HepG2 (cell line): ENCODE data around the gene SBNO2. TPM values are rescaled to one million over a fixed set of nuclear protein-coding genes. Genes with fewer than 3 reads are reported as not detected.

Experiments used
- ATAC-seq: fragments of 200-7000 bp; cut with Tn5 transposase; 3 replicates; pipeline ENCODE4 v1.9.1; 2020; ENCODE audit warnings: mild to moderate bottlenecking, moderate library complexity
- BruUV-seq: library from RNA; stranded (reverse); fragments of 400-500 nt; replicated peaks from 2 replicates; lab custom pipeline; 2021; lab: Mats Ljungman, UMichigan
- CTCF ChIA-PET: fragments of 300-600 bp; formaldehyde crosslinking; extraction: SDS; loops from one replicate; lab custom pipeline; 2021; ENCODE audit warnings: low total read pairs, inconsistent platforms, low intra/inter-chr PET ratio; lab: Yijun Ruan, JAX
- POLR2A ChIA-PET: fragments of 350-600 bp; sonication (Branson Sonifier 250); formaldehyde crosslinking; loops from one replicate; lab custom pipeline; 2020; ENCODE audit warnings: antibody characterized with exemption, inconsistent platforms; lab: Yijun Ruan, JAX
- DNase-seq: peaks from one replicate; pipeline ENCODE4 v3.0.0-alpha.2; 2015; ENCODE audit warnings: low spot score
- FAIRE-seq: peaks from 3 replicates; lab custom pipeline; 2011; peaks lifted over from hg19 to GRCh38; lab: Jason Lieb, UNC
- H2AFZ ChIP-seq: one replicate; pipeline ENCODE4 v1.6.1; 2011; ENCODE audit warnings: low read length, inconsistent platforms
- H3K27ac ChIP-seq: fragments of 300-600 bp; 3 replicates; pipeline ENCODE4 v1.8.0; 2011; ENCODE audit warnings: mixed run types, mild to moderate bottlenecking, mixed read lengths, low read length, inconsistent platforms; ENCODE audit not compliant: insufficient read depth; ENCODE audit errors: extremely low read length
- H3K27me3 ChIP-seq, 2 experiments: fragments of 200-600 bp in 1 of 2; 2 replicates in 1 of 2; 3 replicates in 1 of 2; pipeline versions ENCODE4 v1.6.0 to v1.8.0; 2011; ENCODE audit warnings: low read length in 2 of 2, mild to moderate bottlenecking in 2 of 2, moderate library complexity in 2 of 2, inconsistent platforms in 1 of 2; ENCODE audit not compliant: insufficient read depth in 2 of 2, control insufficient read depth in 1 of 2
- H3K36me3 ChIP-seq, 2 experiments: fragments of 200-600 bp in 1 of 2; replicated peaks in 1 of 2; 2 replicates in 1 of 2; 3 replicates in 1 of 2; pipeline versions ENCODE4 v1.5.1 to v1.8.0; 2011; ENCODE audit warnings: low read length in 2 of 2, inconsistent platforms in 1 of 2; ENCODE audit not compliant: insufficient read depth in 2 of 2, control insufficient read depth in 1 of 2
- H3K4me1 ChIP-seq: 2 replicates; pipeline ENCODE4 v1.5.1; 2012; ENCODE audit warnings: low read length, inconsistent platforms; ENCODE audit not compliant: insufficient read depth
- H3K4me2 ChIP-seq: 2 replicates; pipeline ENCODE4 v1.6.0; 2011; ENCODE audit warnings: low read depth, low read length, inconsistent platforms
- H3K4me3 ChIP-seq, 3 experiments: fragments of 200-600 bp in 1 of 3; sonication (generic), shearing (Covaris generic) in 1 of 3; replicated peaks in 1 of 3; 2 replicates each; pipeline ENCODE4 v1.5.1; 2011 to 2016; ENCODE audit warnings: low read length in 3 of 3, inconsistent platforms in 2 of 3, low read depth in 2 of 3, mild to moderate bottlenecking in 2 of 3, control low read depth in 1 of 3, mixed read lengths in 1 of 3; ENCODE audit not compliant: insufficient read depth in 1 of 3
- H3K79me2 ChIP-seq: one replicate; pipeline ENCODE4 v1.6.1; 2011; ENCODE audit warnings: low read length, inconsistent platforms; ENCODE audit not compliant: insufficient read depth
- H3K9ac ChIP-seq: 2 replicates; pipeline ENCODE4 v1.6.0; 2011; ENCODE audit warnings: mild to moderate bottlenecking, low read depth, low read length, inconsistent platforms; ENCODE audit not compliant: insufficient read depth
- H3K9me3 ChIP-seq: 2 replicates; pipeline ENCODE4 v1.5.1; 2012; ENCODE audit warnings: mild to moderate bottlenecking, low read length
- H4K20me1 ChIP-seq: 2 replicates; pipeline ENCODE4 v1.6.0; 2011; ENCODE audit warnings: inconsistent platforms, mild to moderate bottlenecking, low read length, moderate library complexity; ENCODE audit not compliant: insufficient read depth
- ADNP ChIP-seq: sonication (generic); formaldehyde crosslinking; IDR thresholded peaks from 2 replicates; pipeline ENCODE4 v1.4.0; 2020; ENCODE audit warnings: missing genetic modification reagents
- ARNT2 ChIP-seq: sonication (generic); formaldehyde crosslinking; IDR thresholded peaks from 2 replicates; pipeline ENCODE4 v1.8.0; 2022; ENCODE audit warnings: mild to moderate bottlenecking, low read depth, missing genetic modification reagents, moderate library complexity
- ATF7-NPFF ChIP-seq: sonication (generic); formaldehyde crosslinking; IDR thresholded peaks from 2 replicates; pipeline ENCODE4 v1.8.1; 2023; ENCODE audit warnings: mild to moderate bottlenecking, low read depth, missing genetic modification reagents, moderate library complexity
- DNMT1 ChIP-seq: sonication (generic); formaldehyde crosslinking; IDR thresholded peaks from 2 replicates; pipeline ENCODE4 v1.5.1; 2020; ENCODE audit warnings: mild to moderate bottlenecking, missing genetic modification reagents
- ISL2 ChIP-seq: sonication (generic); formaldehyde crosslinking; IDR thresholded peaks from 2 replicates; pipeline ENCODE4 v1.5.0; 2020; ENCODE audit warnings: missing genetic modification reagents
- KMT2A ChIP-seq: sonication (generic); formaldehyde crosslinking; IDR thresholded peaks from 2 replicates; pipeline ENCODE4 v1.4.0; 2020; ENCODE audit warnings: missing genetic modification reagents
- PITX1 ChIP-seq: sonication (generic); formaldehyde crosslinking; IDR thresholded peaks from 2 replicates; pipeline ENCODE4 v1.5.1; 2020; ENCODE audit warnings: mild to moderate bottlenecking, missing genetic modification reagents
- SPEN ChIP-seq: sonication (generic); formaldehyde crosslinking; IDR thresholded peaks from 2 replicates; pipeline ENCODE4 v1.5.1; 2020; ENCODE audit warnings: low read depth, mild to moderate bottlenecking, missing genetic modification reagents
- WGBS: methylation state at CpG from one replicate; pipeline ENCODE4 v1.1.6; 2017; ENCODE audit warnings: low lambda C conversion rate; 5-methylcytosine and 5-hydroxymethylcytosine counted together
- in situ Hi-C: cut with HindIII; loops from 2 replicates; pipeline ENCODE4 v1.10.0; 2017; ENCODE audit warnings: low pct_unique_long_range_greater_than_20kb; ENCODE audit not compliant: extremely low pct_ligation_motif_present
- intact Hi-C: fragments of 100-400 bp; cut with micrococcal nuclease; formaldehyde crosslinking; loops from one replicate; pipeline ENCODE4 v1.10.0; 2022; ENCODE audit not compliant: unreplicated experiment
- polyA plus RNA-seq, 8 experiments: library from polyadenylated mRNA; depleted of rRNA in 3 of 8; stranded (reverse) in 7 of 8; unstranded in 1 of 8; fragments of >200 nt; fragmentation: Illumina TruSeq in 4 of 8; extraction: Trizol in 4 of 8; gene quantifications; 2 replicates each; pipeline versions ENCODE4 v1.2.1 to v1.2.3, GENCODE V29; 2011 to 2016; ENCODE audit warnings: low read depth in 4 of 8, missing spikeins in 1 of 8, mixed read lengths in 1 of 8; ENCODE audit not compliant: insufficient read depth in 1 of 8
- total RNA-seq, 5 experiments: library from RNA; depleted of rRNA; stranded (reverse); fragments of >200 nt; fragmentation: Illumina TruSeq; extraction: Trizol; gene quantifications; 2 replicates each; pipeline ENCODE4 v1.2.3, GENCODE V29; 2016; ENCODE audit warnings: low read depth in 1 of 5
- TF ChIP-seq, protein P1 (sequence below): sonication (generic); formaldehyde crosslinking; IDR thresholded peaks from 2 replicates; pipeline ENCODE4 v1.8.0; 2022; ENCODE audit warnings: mild to moderate bottlenecking, missing genetic modification reagents
- TF ChIP-seq, protein P2 (sequence below): IDR thresholded peaks from 2 replicates; pipeline ENCODE4 v1.6.1; 2016; ENCODE audit warnings: mild to moderate bottlenecking, missing biosample characterization, missing genetic modification reagents
- TF ChIP-seq, protein P3 (sequence below): sonication (generic); formaldehyde crosslinking; IDR thresholded peaks from 2 replicates; pipeline ENCODE4 v1.5.0; 2020; ENCODE audit warnings: mild to moderate bottlenecking, missing genetic modification reagents, borderline replicate concordance
- TF ChIP-seq, protein P4 (sequence below): sonication (generic); formaldehyde crosslinking; IDR thresholded peaks from 2 replicates; pipeline ENCODE4 v1.5.0; 2020; ENCODE audit warnings: mild to moderate bottlenecking, missing genetic modification reagents
- TF ChIP-seq, protein P5 (sequence below): sonication (generic); formaldehyde crosslinking; IDR thresholded peaks from 2 replicates; pipeline ENCODE4 v1.8.0; 2022; ENCODE audit warnings: missing genetic modification reagents, mild to moderate bottlenecking, borderline replicate concordance

The SBNO2 gene
- total and polyA plus RNA-seq, 2 of the 13 experiments (the other 11 are each of a cell fraction or from before 2014, with no cell fraction given), result 8.6 to 10.4 TPM

DNA sequence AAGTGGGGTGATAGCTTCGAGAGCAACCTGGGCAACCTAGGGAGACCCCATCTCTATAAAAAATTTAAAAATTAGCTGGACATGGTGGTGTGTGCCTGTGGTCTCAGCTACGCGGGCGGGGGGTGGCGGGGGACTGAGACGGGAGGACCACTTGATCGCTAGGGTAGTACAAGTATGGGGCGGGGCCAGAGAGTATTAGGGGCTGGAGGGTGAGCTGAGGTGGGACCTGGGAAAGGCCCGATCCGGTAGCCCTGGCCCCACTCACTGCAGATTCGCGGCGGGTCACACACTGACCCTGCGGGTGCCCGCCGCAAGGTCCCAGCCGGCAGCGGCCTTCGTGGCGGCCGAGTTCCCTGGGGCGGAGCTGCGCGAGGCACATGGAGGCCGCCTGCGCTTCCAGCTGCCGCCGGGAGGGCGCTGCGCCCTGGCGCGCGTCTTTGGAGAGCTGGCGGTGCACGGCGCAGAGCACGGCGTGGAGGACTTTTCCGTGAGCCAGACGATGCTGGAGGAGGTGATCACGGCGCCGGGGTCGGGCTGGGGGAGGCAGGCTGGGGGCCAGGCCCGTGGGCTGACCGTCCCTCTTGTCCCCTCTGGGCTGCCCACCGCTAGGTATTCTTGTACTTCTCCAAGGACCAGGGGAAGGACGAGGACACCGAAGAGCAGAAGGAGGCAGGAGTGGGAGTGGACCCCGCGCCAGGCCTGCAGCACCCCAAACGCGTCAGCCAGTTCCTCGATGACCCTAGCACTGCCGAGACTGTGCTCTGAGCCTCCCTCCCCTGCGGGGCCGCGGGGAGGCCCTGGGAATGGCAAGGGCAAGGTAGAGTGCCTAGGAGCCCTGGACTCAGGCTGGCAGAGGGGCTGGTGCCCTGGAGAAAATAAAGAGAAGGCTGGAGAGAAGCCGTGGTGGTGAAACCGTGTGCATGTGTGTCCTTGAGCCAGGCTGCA lies 109.1 kb downstream of the SBNO2 start:
- Histone ChIP-seq H3K36me3 (no peaks in the 10 kb centered on the region), H3K4me1 (peaks cover 37% of the 10 kb centered on the region), H3K27ac (peak overlapping the region; percentile 6), H3K4me2 (peak overlapping the region; percentile 86), H3K4me3 (peak overlapping the region in 2 of 3 experiments; percentile 33 to 78; a peak in 4 of 6 replicates), H3K79me2 (no peaks in the 10 kb centered on the region), H3K9ac (no peak overlapping the region), H3K27me3 (no peaks in the 10 kb centered on the region), H2AFZ (no peak overlapping the region), H3K9me3 (no peaks in the 10 kb centered on the region), H4K20me1 (no peaks in the 10 kb centered on the region)
- no TSS peak for BruUV-seq
- ChIA-PET CTCF (no interaction called here), POLR2A (interaction anchor here (0.6 to 2.7 kb wide), 10 partner anchors 11 to 43 kb away, joined by 3 to 10 read pairs (median 4); partner anchors contain the start of genes ABCA7 and RNU6-2)
- ATAC-seq, result peak; percentile 53
- FAIRE-seq, result no peak
- no peak for DNase-seq
- intact Hi-C loops (no loop called here), in situ Hi-C loops (loop anchor here (5.0 kb wide), 1 partner anchor 37 kb away; the partner anchor contains the start of gene GPX4)
- WGBS, result 52% methylated on average over 43 of the region's 60 CpGs
- TF ChIP-seq, protein P1, sequence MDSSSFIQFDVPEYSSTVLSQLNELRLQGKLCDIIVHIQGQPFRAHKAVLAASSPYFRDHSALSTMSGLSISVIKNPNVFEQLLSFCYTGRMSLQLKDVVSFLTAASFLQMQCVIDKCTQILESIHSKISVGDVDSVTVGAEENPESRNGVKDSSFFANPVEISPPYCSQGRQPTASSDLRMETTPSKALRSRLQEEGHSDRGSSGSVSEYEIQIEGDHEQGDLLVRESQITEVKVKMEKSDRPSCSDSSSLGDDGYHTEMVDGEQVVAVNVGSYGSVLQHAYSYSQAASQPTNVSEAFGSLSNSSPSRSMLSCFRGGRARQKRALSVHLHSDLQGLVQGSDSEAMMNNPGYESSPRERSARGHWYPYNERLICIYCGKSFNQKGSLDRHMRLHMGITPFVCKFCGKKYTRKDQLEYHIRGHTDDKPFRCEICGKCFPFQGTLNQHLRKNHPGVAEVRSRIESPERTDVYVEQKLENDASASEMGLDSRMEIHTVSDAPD (CRISPR knock-in tag), result no peak
- TF ChIP-seq DNMT1 (CRISPR knock-in tag) (no peak; the same call in 1 of the 2 replicates), ISL2 (CRISPR knock-in tag) (0 out of 2 replicates have a peak, but pooled peaks have one; percentile 33), ADNP (CRISPR knock-in tag) (no peak), KMT2A (CRISPR knock-in tag) (peak; percentile 53), ATF7-NPFF (CRISPR knock-in tag) (peak; percentile 58; the same call in 1 of the 2 replicates), SPEN (CRISPR knock-in tag) (peak; percentile 54), ARNT2 (CRISPR knock-in tag) (peak; percentile 35; the same call in 1 of the 2 replicates), PITX1 (peak; percentile 47)
- TF ChIP-seq, protein P2, sequence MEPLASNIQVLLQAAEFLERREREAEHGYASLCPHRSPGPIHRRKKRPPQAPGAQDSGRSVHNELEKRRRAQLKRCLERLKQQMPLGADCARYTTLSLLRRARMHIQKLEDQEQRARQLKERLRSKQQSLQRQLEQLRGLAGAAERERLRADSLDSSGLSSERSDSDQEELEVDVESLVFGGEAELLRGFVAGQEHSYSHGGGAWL (CRISPR knock-in tag), result peak; percentile 69; the same call in 1 of the 2 replicates
- TF ChIP-seq, protein P3, sequence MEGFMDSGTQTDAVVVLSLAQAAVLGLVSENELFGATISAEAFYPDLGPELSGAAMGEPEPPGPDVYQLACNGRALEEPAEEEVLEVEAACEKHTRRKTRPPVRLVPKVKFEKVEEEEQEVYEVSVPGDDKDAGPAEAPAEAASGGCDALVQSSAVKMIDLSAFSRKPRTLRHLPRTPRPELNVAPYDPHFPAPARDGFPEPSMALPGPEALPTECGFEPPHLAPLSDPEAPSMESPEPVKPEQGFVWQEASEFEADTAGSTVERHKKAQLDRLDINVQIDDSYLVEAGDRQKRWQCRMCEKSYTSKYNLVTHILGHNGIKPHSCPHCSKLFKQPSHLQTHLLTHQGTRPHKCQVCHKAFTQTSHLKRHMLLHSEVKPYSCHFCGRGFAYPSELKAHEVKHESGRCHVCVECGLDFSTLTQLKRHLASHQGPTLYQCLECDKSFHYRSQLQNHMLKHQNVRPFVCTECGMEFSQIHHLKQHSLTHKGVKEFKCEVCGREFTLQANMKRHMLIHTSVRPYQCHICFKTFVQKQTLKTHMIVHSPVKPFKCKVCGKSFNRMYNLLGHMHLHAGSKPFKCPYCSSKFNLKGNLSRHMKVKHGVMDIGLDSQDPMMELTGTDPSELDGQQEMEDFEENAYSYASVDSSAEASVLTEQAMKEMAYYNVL, result no peak; the same call in 1 of the 2 replicates
- TF ChIP-seq, protein P4, sequence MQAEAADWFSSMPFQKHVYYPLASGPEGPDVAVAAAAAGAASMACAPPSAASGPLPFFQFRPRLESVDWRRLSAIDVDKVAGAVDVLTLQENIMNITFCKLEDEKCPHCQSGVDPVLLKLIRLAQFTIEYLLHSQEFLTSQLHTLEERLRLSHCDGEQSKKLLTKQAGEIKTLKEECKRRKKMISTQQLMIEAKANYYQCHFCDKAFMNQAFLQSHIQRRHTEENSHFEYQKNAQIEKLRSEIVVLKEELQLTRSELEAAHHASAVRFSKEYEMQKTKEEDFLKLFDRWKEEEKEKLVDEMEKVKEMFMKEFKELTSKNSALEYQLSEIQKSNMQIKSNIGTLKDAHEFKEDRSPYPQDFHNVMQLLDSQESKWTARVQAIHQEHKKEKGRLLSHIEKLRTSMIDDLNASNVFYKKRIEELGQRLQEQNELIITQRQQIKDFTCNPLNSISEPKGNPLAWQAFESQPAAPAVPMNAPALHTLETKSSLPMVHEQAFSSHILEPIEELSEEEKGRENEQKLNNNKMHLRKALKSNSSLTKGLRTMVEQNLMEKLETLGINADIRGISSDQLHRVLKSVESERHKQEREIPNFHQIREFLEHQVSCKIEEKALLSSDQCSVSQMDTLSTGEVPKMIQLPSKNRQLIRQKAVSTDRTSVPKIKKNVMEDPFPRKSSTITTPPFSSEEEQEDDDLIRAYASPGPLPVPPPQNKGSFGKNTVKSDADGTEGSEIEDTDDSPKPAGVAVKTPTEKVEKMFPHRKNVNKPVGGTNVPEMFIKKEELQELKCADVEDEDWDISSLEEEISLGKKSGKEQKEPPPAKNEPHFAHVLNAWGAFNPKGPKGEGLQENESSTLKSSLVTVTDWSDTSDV (CRISPR knock-in tag), result peak; percentile 91
- TF ChIP-seq, protein P5, sequence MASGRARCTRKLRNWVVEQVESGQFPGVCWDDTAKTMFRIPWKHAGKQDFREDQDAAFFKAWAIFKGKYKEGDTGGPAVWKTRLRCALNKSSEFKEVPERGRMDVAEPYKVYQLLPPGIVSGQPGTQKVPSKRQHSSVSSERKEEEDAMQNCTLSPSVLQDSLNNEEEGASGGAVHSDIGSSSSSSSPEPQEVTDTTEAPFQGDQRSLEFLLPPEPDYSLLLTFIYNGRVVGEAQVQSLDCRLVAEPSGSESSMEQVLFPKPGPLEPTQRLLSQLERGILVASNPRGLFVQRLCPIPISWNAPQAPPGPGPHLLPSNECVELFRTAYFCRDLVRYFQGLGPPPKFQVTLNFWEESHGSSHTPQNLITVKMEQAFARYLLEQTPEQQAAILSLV, result no peak
